ENCODE data around the gene MAST4. TPM values are rescaled to one million over a fixed set of nuclear protein-coding genes. Genes with fewer than 3 reads are reported as not detected.

MAST4 gene
- total and polyA plus RNA-seq, 4 donors, result 3.7 to 9.5 (median 6.5) TPM

- Histone ChIP-seq H3K9ac (ENCODE audit: low read depth in 1 of 2, low read length in 2 of 2) (no peak overlapping the region), H3K4me3 (ENCODE audit: low read depth in 1 of 3, low read length in 3 of 3) (peak overlapping the region; percentile 47 to 82 (median 81)), H3K27me3 (ENCODE audit: control insufficient read depth in 4 of 4, insufficient read depth in 4 of 4, low read length in 3 of 4) (no peaks in the 10 kb centered on the region), H3K36me3 (ENCODE audit: control insufficient read depth in 4 of 4, insufficient read depth in 3 of 4, low read depth in 1 of 4, low read length in 3 of 4) (no peaks in the 10 kb centered on the region), H3K4me1 (ENCODE audit: control insufficient read depth in 4 of 4, insufficient read depth in 4 of 4, low read length in 3 of 4) (peaks cover 6 to 22% (median 18%) of the 10 kb centered on the region in 4 donors), H3K9me3 (ENCODE audit: control insufficient read depth in 4 of 4, low read length in 3 of 4) (no peaks in the 10 kb centered on the region), H3K27ac (ENCODE audit: low read depth in 1 of 2, low read length in 2 of 2) (no peak overlapping the region)
- peak; percentile 34 for DNase-seq (ENCODE audit: low spot score)
- WGBS, result 2% methylated on average over 35 of the region's 35 CpGs
- TF ChIP-seq RXRA (IDR thresholded peaks at IDR 0.05) (no peak), RAD21 (IDR thresholded peaks at IDR 0.05) (peak; percentile 32 to 37)
These were observed 1.1 kb downstream of the MAST4 start for GRCh38 chr5:66597183-66597757.

GRCh38 chr5:66602621-66603020, 6.4 kb downstream of the MAST4 start:
- DNase-seq (ENCODE audit: low spot score), result no peak
- Histone ChIP-seq H3K4me1 (ENCODE audit: control insufficient read depth in 4 of 4, insufficient read depth in 4 of 4, low read length in 3 of 4) (peaks cover 2 to 8% (median 5%) of the 10 kb centered on the region in 4 donors), H3K9me3 (ENCODE audit: control insufficient read depth in 4 of 4, low read length in 3 of 4) (no peaks in the 10 kb centered on the region), H3K27ac (ENCODE audit: low read depth in 1 of 2, low read length in 2 of 2) (no peak overlapping the region), H3K36me3 (ENCODE audit: control insufficient read depth in 4 of 4, insufficient read depth in 3 of 4, low read depth in 1 of 4, low read length in 3 of 4) (no peaks in the 10 kb centered on the region), H3K4me3 (ENCODE audit: low read depth in 1 of 3, low read length in 3 of 3) (no peak overlapping the region), H3K27me3 (ENCODE audit: control insufficient read depth in 4 of 4, insufficient read depth in 4 of 4, low read length in 3 of 4) (no peaks in the 10 kb centered on the region), H3K9ac (ENCODE audit: low read depth in 1 of 2, low read length in 2 of 2) (no peak overlapping the region)
- no peak for TF ChIP-seq NR2F2 (IDR thresholded peaks at IDR 0.05)
- no peak for TF ChIP-seq EGR1 (IDR thresholded peaks at IDR 0.05; ENCODE audit: low read depth in 2 of 2)
- no peak for TF ChIP-seq TAF1 (conservative IDR thresholded peaks at IDR 0.05)
- TF ChIP-seq ZBTB33 (IDR thresholded peaks at IDR 0.05), result no peak
- TF ChIP-seq HNF4A (conservative IDR thresholded peaks at IDR 0.05), result no peak
- TF ChIP-seq SP1 (IDR thresholded peaks at IDR 0.05), result no peak
- TF ChIP-seq RXRA (IDR thresholded peaks at IDR 0.05), result no peak
- TF ChIP-seq CTCF (IDR thresholded peaks at IDR 0.05; ENCODE audit: low read depth, low read length, missing input control), result no peak
- no peak for TF ChIP-seq HNF4G (IDR thresholded peaks at IDR 0.05)
- no peak for TF ChIP-seq GABPA (IDR thresholded peaks at IDR 0.05 in 1 of 2, conservative IDR thresholded peaks at IDR 0.05 in 1 of 2)
- WGBS, result 98% methylated on average over 1 of the region's 1 CpG

- no peaks in the 10 kb centered on the region for H3K36me3 ChIP-seq (ENCODE audit: control insufficient read depth in 4 of 4, insufficient read depth in 3 of 4, low read depth in 1 of 4, low read length in 3 of 4)
- no peaks in the 10 kb centered on the region for H3K9me3 ChIP-seq (ENCODE audit: control insufficient read depth in 4 of 4, low read length in 3 of 4)
- no peak overlapping the region for H3K27ac ChIP-seq (ENCODE audit: low read depth in 1 of 2, low read length in 2 of 2)
- no peaks in the 10 kb centered on the region for H3K27me3 ChIP-seq (ENCODE audit: control insufficient read depth in 4 of 4, insufficient read depth in 4 of 4, low read length in 3 of 4)
- H3K4me3 ChIP-seq (ENCODE audit: low read depth in 1 of 3, low read length in 3 of 3), result no peak overlapping the region
- 82% methylated on average over 1 of the region's 1 CpG for WGBS
- H3K9ac ChIP-seq (ENCODE audit: low read depth in 1 of 2, low read length in 2 of 2), result no peak overlapping the region
- peaks cover 0 to 4% (median 2%) of the 10 kb centered on the region in 4 donors for H3K4me1 ChIP-seq (ENCODE audit: control insufficient read depth in 4 of 4, insufficient read depth in 4 of 4, low read length in 3 of 4)
- DNase-seq (ENCODE audit: low spot score), result no peak
- TF ChIP-seq MAX (IDR thresholded peaks at IDR 0.05) (no peak), EGR1 (IDR thresholded peaks at IDR 0.05; ENCODE audit: low read depth in 2 of 2) (no peak), TAF1 (conservative IDR thresholded peaks at IDR 0.05) (no peak), HNF4A (conservative IDR thresholded peaks at IDR 0.05) (no peak), SP1 (IDR thresholded peaks at IDR 0.05) (no peak), HNF4G (IDR thresholded peaks at IDR 0.05) (no peak), ATF3 (IDR thresholded peaks at IDR 0.05) (no peak), YY1 (IDR thresholded peaks at IDR 0.05) (no peak), RXRA (IDR thresholded peaks at IDR 0.05) (no peak), ZBTB33 (IDR thresholded peaks at IDR 0.05) (no peak), JUND (IDR thresholded peaks at IDR 0.05) (no peak), CTCF (IDR thresholded peaks at IDR 0.05; ENCODE audit: low read depth, low read length, missing input control) (no peak), NR2F2 (IDR thresholded peaks at IDR 0.05) (no peak)
These were observed 7.0 kb downstream of the MAST4 start for GRCh38 chr5:66603164-66603563.

Data from liver (tissue), 9 donors.